Common myeloid progenitor, CD34-positive (primary cell): ENCODE measurements around the gene AR.

Experiments
- CTCF ChIA-PET: fragments of 350-600 bp; sonication (Branson Sonifier 250); formaldehyde crosslinking; loops from one replicate; lab custom pipeline; 2021; ENCODE audit warnings: antibody characterized with exemption; lab: Charles Lee
- POLR2A ChIA-PET: fragments of 350-600 bp; sonication (Branson Sonifier 250); formaldehyde crosslinking; loops from one replicate; lab custom pipeline; 2021; ENCODE audit warnings: antibody characterized with exemption; lab: Charles Lee
- DNase-seq, 3 donors: peaks; one replicate each; pipeline versions ENCODE4 v3.0.0 to v3.0.0-alpha.2; 2013
- H3K27ac ChIP-seq, 2 experiments: 1 replicate in 1 of 2; 2 replicates in 1 of 2; pipeline ENCODE4 v1.7.0; 2013; ENCODE audit warnings: inconsistent platforms in 2 of 2, low read length in 2 of 2, mild to moderate bottlenecking in 2 of 2, low read depth in 1 of 2, moderate library complexity in 1 of 2; ENCODE audit not compliant: severe bottlenecking in 2 of 2, insufficient read depth in 1 of 2, poor library complexity in 1 of 2
- H3K27me3 ChIP-seq, 5 experiments: replicated peaks in 2 of 5; 1 replicate in 3 of 5; 2 replicates in 2 of 5; pipeline versions ENCODE4 v1.6.1 to v1.7.0; 2013; ENCODE audit warnings: low read length in 4 of 5, mild to moderate bottlenecking in 2 of 5, moderate library complexity in 2 of 5, inconsistent platforms in 1 of 5; ENCODE audit not compliant: insufficient read depth in 5 of 5, control insufficient read depth in 4 of 5
- H3K36me3 ChIP-seq, 4 experiments: 1 replicate in 2 of 4; 2 replicates in 2 of 4; pipeline versions ENCODE4 v1.6.1 to v1.7.0; 2013; ENCODE audit warnings: low read length in 3 of 4, control low read depth in 1 of 4, mild to moderate bottlenecking in 1 of 4; ENCODE audit not compliant: control insufficient read depth in 4 of 4, insufficient read depth in 4 of 4
- H3K4me1 ChIP-seq, 4 experiments: 1 replicate in 3 of 4; 2 replicates in 1 of 4; pipeline versions ENCODE4 v1.6.1 to v1.7.1; 2013; ENCODE audit warnings: low read length in 3 of 4, mild to moderate bottlenecking in 3 of 4, control low read depth in 1 of 4, inconsistent platforms in 1 of 4, moderate library complexity in 1 of 4; ENCODE audit not compliant: control insufficient read depth in 4 of 4, insufficient read depth in 4 of 4; ENCODE audit errors: control extremely low read depth in 1 of 4
- H3K4me3 ChIP-seq, 7 experiments: 1 replicate in 4 of 7; 2 replicates in 3 of 7; pipeline versions ENCODE4 v1.5.1 to v1.7.0; 2013; ENCODE audit warnings: mild to moderate bottlenecking in 7 of 7, low read length in 6 of 7, moderate library complexity in 6 of 7, inconsistent platforms in 2 of 7, low read depth in 2 of 7, control low read depth in 1 of 7; ENCODE audit not compliant: insufficient read depth in 4 of 7, control insufficient read depth in 1 of 7; ENCODE audit errors: extremely low read depth in 1 of 7
- H3K9me3 ChIP-seq, 5 experiments: 1 replicate in 4 of 5; 2 replicates in 1 of 5; pipeline versions ENCODE4 v1.6.1 to v1.7.1; 2013; ENCODE audit warnings: low read length in 4 of 5, mild to moderate bottlenecking in 2 of 5, inconsistent platforms in 1 of 5, low read depth in 1 of 5, moderate library complexity in 1 of 5; ENCODE audit not compliant: control insufficient read depth in 4 of 5, insufficient read depth in 2 of 5; ENCODE audit errors: control extremely low read depth in 1 of 5
- WGBS: methylation state at CpG from one replicate; pipeline ENCODE4 v1.1.5; 2013; ENCODE audit not compliant: insufficient coverage; 5-methylcytosine and 5-hydroxymethylcytosine counted together

Gene AR

DNA sequence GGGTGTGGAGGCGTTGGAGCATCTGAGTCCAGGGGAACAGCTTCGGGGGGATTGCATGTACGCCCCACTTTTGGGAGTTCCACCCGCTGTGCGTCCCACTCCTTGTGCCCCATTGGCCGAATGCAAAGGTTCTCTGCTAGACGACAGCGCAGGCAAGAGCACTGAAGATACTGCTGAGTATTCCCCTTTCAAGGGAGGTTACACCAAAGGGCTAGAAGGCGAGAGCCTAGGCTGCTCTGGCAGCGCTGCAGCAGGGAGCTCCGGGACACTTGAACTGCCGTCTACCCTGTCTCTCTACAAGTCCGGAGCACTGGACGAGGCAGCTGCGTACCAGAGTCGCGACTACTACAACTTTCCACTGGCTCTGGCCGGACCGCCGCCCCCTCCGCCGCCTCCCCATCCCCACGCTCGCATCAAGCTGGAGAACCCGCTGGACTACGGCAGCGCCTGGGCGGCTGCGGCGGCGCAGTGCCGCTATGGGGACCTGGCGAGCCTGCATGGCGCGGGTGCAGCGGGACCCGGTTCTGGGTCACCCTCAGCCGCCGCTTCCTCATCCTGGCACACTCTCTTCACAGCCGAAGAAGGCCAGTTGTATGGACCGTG lies 2.2 kb downstream of the AR start:
- Histone ChIP-seq H3K27me3 (peaks cover 0 to 35% (median 5%) of the 10 kb centered on the region in 5 experiments), H3K9me3 (peaks cover 0 to 1% (median 0%) of the 10 kb centered on the region in 5 experiments), H3K36me3 (no peaks in the 10 kb centered on the region), H3K4me1 (peaks cover 0 to 30% (median 17%) of the 10 kb centered on the region in 4 experiments), H3K27ac (no peak overlapping the region), H3K4me3 (peak overlapping the region; percentile 23 to 75 (median 42))
- DNase-seq, result peak in 2 of 3 donors; percentile 63 to 73
- POLR2A ChIA-PET, result interaction anchor here (0.6 kb wide), 1 partner anchor 1153 kb away, joined by 3 read pairs; no protein-coding TSS in a partner anchor
- CTCF ChIA-PET, result interaction anchor here (0.9 to 1.5 kb wide), 2 partner anchors 10 to 600 kb away, joined by 3 to 4 read pairs; no protein-coding TSS in a partner anchor
- WGBS, result 54% methylated on average over 27 of the region's 41 CpGs

- ChIA-PET POLR2A (no interaction called here), CTCF (interaction anchor here (0.9 to 1.5 kb wide), 2 partner anchors 9 to 599 kb away, joined by 3 to 4 read pairs; no protein-coding TSS in a partner anchor)
- no peaks in the 10 kb centered on the region for H3K36me3 ChIP-seq
- WGBS, result 41% methylated on average over 27 of the region's 44 CpGs
- H3K4me1 ChIP-seq, result peaks cover 0 to 30% (median 17%) of the 10 kb centered on the region in 4 experiments
- H3K9me3 ChIP-seq, result peaks cover 0 to 1% (median 0%) of the 10 kb centered on the region in 5 experiments
- no peak overlapping the region for H3K27ac ChIP-seq
- peak in 2 of 3 donors; percentile 9 to 19 for DNase-seq
- peaks cover 0 to 35% (median 5%) of the 10 kb centered on the region in 5 experiments for H3K27me3 ChIP-seq
- peak overlapping the region in 6 of 7 experiments; percentile 8 to 75 (median 50) for H3K4me3 ChIP-seq
Measured at GRCh38 chrX:67546496-67547423, 2.9 kb downstream of the AR start.

GRCh38 chrX:67555578-67556203 lies 11.9 kb downstream of the AR start:
- H3K4me1 ChIP-seq, result no peaks in the 10 kb centered on the region
- CTCF ChIA-PET, result interaction anchor here (0.7 to 0.9 kb wide), 2 partner anchors 10 to 525 kb away, joined by 3 to 4 read pairs; no protein-coding TSS in a partner anchor
- 20% methylated on average over 5 of the region's 7 CpGs for WGBS
- H3K27ac ChIP-seq, result no peak overlapping the region
- no peaks in the 10 kb centered on the region for H3K9me3 ChIP-seq
- no peaks in the 10 kb centered on the region for H3K36me3 ChIP-seq
- no peak overlapping the region for H3K4me3 ChIP-seq
- POLR2A ChIA-PET, result no interaction called here
- H3K27me3 ChIP-seq, result no peaks in the 10 kb centered on the region
- peak in 2 of 3 donors; percentile 48 to 54 for DNase-seq

DNA sequence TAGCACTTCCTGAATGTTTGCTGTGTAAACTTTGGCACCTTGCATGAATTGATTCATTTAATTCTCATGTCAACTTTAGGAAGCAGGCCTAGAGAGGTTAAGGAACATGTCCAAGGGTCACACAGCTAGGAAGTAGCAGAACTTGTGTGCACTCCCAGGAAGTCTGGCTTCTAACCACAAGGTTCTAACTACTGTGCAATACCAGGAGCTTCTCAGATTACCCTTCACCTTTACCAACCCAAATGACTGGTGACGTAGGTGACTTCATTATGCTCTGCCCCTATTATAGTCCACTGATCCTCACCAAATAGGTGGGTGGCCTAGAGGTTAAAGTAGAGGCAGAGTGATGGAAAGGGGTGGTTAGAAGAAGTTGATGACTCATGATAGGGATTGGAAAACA lies 14.4 kb downstream of the AR start:
- H3K9me3 ChIP-seq, result no peaks in the 10 kb centered on the region
- WGBS, result 86% methylated on average over 1 of the region's 1 CpG
- no peaks in the 10 kb centered on the region for H3K4me1 ChIP-seq
- POLR2A ChIA-PET, result no interaction called here
- H3K27me3 ChIP-seq, result no peaks in the 10 kb centered on the region
- DNase-seq, result no peak
- no peak overlapping the region for H3K27ac ChIP-seq
- H3K36me3 ChIP-seq, result no peaks in the 10 kb centered on the region
- no peak overlapping the region for H3K4me3 ChIP-seq
- CTCF ChIA-PET, result interaction anchor here (0.7 kb wide), 1 partner anchor 10 kb away, joined by 3 read pairs; no protein-coding TSS in a partner anchor

DNA sequence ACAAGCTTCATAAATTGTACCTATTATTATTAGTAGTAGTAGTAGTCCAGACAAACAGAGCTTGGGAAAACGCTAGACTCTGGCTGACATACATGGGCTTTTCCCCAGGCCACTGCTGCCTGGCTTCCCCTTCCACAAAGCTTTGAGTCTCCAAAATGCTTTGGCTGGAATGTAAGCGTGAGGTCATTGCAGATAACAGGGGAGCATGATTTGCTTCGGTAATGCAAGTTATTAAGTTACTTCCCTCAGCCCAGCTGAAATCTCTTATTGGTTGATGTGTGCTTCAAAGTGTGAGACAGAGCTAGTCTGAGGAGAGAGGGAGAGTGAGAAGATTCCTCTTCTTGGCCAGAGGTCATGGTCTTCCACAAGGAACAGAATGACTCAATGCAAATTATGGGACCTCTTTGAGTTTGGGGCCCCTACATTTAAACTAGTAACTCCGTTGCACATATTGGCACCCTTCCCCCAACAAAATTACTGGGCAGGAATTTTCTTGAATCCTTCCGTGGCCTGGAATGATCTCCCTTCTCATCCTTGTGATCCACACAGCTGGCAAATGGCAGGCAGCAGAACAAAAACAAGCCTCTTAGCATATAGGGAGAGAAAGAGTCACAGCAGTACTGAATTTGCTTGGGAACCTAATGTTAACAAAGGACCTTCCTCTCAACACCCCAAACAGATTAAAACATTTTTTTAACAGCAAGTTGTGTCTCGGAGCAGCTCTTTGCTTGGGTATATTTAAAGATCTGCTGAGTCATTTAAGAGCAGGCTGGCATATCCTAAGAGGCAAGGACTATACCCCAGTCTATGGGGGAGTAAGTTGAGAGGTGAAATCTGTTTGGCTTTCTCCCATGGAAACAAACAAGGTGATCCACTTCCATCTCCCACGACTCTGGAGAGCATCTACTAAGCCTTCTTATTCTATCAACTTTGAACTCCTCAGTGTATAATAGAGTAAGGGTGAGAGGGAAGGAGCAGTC lies 19.9 kb downstream of the AR start:
- H3K27me3 ChIP-seq, result no peaks in the 10 kb centered on the region
- H3K27ac ChIP-seq, result no peak overlapping the region
- 48% methylated on average over 4 of the region's 7 CpGs for WGBS
- peak in 2 of 3 donors; percentile 8 to 19 for DNase-seq
- H3K4me1 ChIP-seq, result peaks cover 0 to 2% (median 0%) of the 10 kb centered on the region in 4 experiments
- no peaks in the 10 kb centered on the region for H3K9me3 ChIP-seq
- POLR2A ChIA-PET, result no interaction called here
- CTCF ChIA-PET, result no interaction called here
- no peaks in the 10 kb centered on the region for H3K36me3 ChIP-seq
- H3K4me3 ChIP-seq, result no peak overlapping the region

- Histone ChIP-seq H3K36me3 (no peaks in the 10 kb centered on the region), H3K27me3 (no peaks in the 10 kb centered on the region), H3K4me3 (no peak overlapping the region), H3K9me3 (no peaks in the 10 kb centered on the region), H3K4me1 (peaks cover 0 to 2% (median 0%) of the 10 kb centered on the region in 4 experiments), H3K27ac (no peak overlapping the region)
- DNase-seq, result no peak
- no CpG with 5 or more reads among the region's 1 CpG for WGBS
- ChIA-PET CTCF (no interaction called here), POLR2A (no interaction called here)
Measured at GRCh38 chrX:67564475-67564874, 20.7 kb downstream of the AR start.
